ENCODE measurements around the gene BAMBI.

- TF ChIP-seq POLR2A (IDR thresholded peaks at IDR 0.05) (no peak), POLR2AphosphoS5 (IDR thresholded peaks at IDR 0.05) (no peak)
- TF ChIP-seq, protein P1, sequence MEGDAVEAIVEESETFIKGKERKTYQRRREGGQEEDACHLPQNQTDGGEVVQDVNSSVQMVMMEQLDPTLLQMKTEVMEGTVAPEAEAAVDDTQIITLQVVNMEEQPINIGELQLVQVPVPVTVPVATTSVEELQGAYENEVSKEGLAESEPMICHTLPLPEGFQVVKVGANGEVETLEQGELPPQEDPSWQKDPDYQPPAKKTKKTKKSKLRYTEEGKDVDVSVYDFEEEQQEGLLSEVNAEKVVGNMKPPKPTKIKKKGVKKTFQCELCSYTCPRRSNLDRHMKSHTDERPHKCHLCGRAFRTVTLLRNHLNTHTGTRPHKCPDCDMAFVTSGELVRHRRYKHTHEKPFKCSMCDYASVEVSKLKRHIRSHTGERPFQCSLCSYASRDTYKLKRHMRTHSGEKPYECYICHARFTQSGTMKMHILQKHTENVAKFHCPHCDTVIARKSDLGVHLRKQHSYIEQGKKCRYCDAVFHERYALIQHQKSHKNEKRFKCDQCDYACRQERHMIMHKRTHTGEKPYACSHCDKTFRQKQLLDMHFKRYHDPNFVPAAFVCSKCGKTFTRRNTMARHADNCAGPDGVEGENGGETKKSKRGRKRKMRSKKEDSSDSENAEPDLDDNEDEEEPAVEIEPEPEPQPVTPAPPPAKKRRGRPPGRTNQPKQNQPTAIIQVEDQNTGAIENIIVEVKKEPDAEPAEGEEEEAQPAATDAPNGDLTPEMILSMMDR (IDR thresholded peaks at IDR 0.05 in 8 of 11, conservative IDR thresholded peaks at IDR 0.05 in 3 of 11): no peak
Measured at GRCh38 chr10:28705472-28705871, 28.2 kb downstream of the BAMBI start.

All from spleen (tissue), 7 donors.